Stimulated activated CD8-positive, alpha-beta memory T cell treated with anti-CD3 and anti-CD28 coated beads, Interleukin-4, amount 100 ng/mL, for 4 hours (primary cell): ENCODE results near the gene PAFAH1B1.
"Not testable (repeated sequence)": the region's sequence is repeated elsewhere in the genome, so short reads cannot be mapped to it uniquely, and the experiment has no call there.

ENCODE experiments used
- DNase-seq, 2 donors: peaks; one replicate each; pipeline ENCODE4 v3.0.0-alpha.2; 2020; ENCODE audit warnings: low read depth in 2 of 2, low spot score in 1 of 2

The PAFAH1B1 gene

GRCh38 chr17:2635675-2636074 is 42.2 kb downstream of the PAFAH1B1 start:
- DNase-seq = no peak

GRCh38 chr17:2636169-2636930 is 42.9 kb downstream of the PAFAH1B1 start:
- no peak for DNase-seq

GRCh38 chr17:2637422-2637821 is 44.0 kb downstream of the PAFAH1B1 start:
- DNase-seq = no peak

- DNase-seq = no peak
Measured at GRCh38 chr17:2644971-2645370, 51.5 kb downstream of the PAFAH1B1 start.

- no peak for DNase-seq
Measured at GRCh38 chr17:2647957-2648356, 54.5 kb downstream of the PAFAH1B1 start.

GRCh38 chr17:2649191-2649590 is 55.7 kb downstream of the PAFAH1B1 start:
- DNase-seq = no peak

- DNase-seq = not testable (repeated sequence)
Measured at GRCh38 chr17:2652911-2653310, 59.5 kb downstream of the PAFAH1B1 start.

GRCh38 chr17:2655546-2655945 is 62.1 kb downstream of the PAFAH1B1 start:
- no peak for DNase-seq

GRCh38 chr17:2656283-2656682 is 62.8 kb downstream of the PAFAH1B1 start:
- DNase-seq = no peak

GRCh38 chr17:2659337-2659736 is 65.9 kb downstream of the PAFAH1B1 start:
- DNase-seq = not testable (repeated sequence)

- not testable (repeated sequence) for DNase-seq
Measured at GRCh38 chr17:2660410-2660809, 67.0 kb downstream of the PAFAH1B1 start.

- DNase-seq = no peak
Measured at GRCh38 chr17:2672026-2672425, 78.6 kb downstream of the PAFAH1B1 start.

- DNase-seq = not testable (repeated sequence)
Measured at GRCh38 chr17:2679247-2679646, 85.8 kb downstream of the PAFAH1B1 start.

GRCh38 chr17:2680961-2681360 is 87.5 kb downstream of the PAFAH1B1 start:
- no peak for DNase-seq

- no peak for DNase-seq
Measured at GRCh38 chr17:2681650-2682049, 88.2 kb downstream of the PAFAH1B1 start.

- no peak for DNase-seq
Measured at GRCh38 chr17:2682176-2682938, 88.9 kb downstream of the PAFAH1B1 start.

GRCh38 chr17:2683912-2684311 is 90.5 kb downstream of the PAFAH1B1 start:
- DNase-seq = no peak

- no peak for DNase-seq
Measured at GRCh38 chr17:2684549-2684948, 91.1 kb downstream of the PAFAH1B1 start.

- DNase-seq = no peak
Measured at GRCh38 chr17:2685696-2686095, 92.2 kb downstream of the PAFAH1B1 start.

GRCh38 chr17:2687074-2687418 is 93.6 kb downstream of the PAFAH1B1 start:
- no peak for DNase-seq

- no peak for DNase-seq
Measured at GRCh38 chr17:2688351-2689342, 95.2 kb downstream of the PAFAH1B1 start.
